ENCODE measurements around the gene R3HDM2. TPM values are rescaled to one million over a fixed set of nuclear protein-coding genes. Genes with fewer than 3 reads are reported as not detected.
"Not testable (repeated sequence)": the region's sequence is repeated elsewhere in the genome, so short reads cannot be mapped to it uniquely, and the experiment has no call there.

The R3HDM2 gene
- total RNA-seq, 1 donor from 2014 or later = 65.1 TPM

DNA sequence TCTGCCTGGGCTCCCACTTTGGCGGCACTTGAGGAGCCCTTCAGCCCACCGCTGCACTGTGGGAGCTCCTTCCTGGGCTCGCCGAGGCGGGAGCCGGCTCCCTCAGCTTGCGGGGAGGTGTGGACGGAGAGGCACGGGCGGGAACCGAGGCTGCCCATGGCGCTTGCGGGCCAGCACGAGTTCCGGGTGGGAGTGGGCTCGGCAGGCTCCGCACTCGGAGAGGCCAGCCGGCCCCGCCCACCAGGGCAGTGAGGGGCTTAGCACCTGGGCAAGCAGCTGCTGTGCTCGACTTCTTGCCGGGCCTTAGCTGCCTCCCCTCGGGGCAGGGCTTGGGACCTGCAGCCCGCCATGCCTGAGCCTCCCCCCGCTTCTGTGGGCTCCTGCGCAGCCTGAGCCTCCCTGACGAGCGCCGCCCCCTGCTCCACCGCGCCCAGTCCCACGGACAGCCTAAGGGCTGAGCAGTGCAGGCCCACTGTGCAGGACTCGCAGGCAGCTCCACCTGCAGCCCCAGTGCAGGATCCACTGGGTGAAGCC is 44.6 kb downstream of the R3HDM2 start:
- intact Hi-C loops (cut with micrococcal nuclease) = no loop called here

DNA sequence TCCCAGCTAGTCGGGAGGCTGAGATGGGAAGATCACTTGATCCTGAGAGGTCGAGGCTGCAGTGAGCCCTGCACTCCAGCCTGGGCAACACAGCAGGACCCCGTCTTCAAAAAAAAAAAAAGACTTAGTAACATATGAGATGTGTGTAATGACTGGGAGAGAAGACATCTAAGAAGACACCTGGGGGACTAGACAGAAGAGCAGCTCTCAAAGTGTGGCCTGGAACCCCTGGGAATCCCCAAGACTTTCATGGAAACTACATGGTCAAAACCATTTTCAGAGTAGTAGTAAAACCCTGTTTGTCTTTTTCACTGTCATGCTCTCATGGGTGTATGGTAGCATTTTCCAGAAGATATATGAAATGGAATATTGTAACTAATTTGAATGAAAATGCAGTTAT is 45.3 kb downstream of the R3HDM2 start:
- intact Hi-C loops (cut with micrococcal nuclease) = no loop called here

GRCh38 chr12:57384478-57384877 is 46.4 kb downstream of the R3HDM2 start:
- intact Hi-C loops (cut with micrococcal nuclease) = no loop called here

- intact Hi-C loops (cut with micrococcal nuclease) = no loop called here
These were observed 49.1 kb downstream of the R3HDM2 start for GRCh38 chr12:57381693-57382220.

GRCh38 chr12:57380300-57380699 is 50.5 kb downstream of the R3HDM2 start:
- intact Hi-C loops (cut with micrococcal nuclease) = no loop called here

GRCh38 chr12:57377103-57377840 is 53.6 kb downstream of the R3HDM2 start:
- intact Hi-C loops (cut with micrococcal nuclease) = no loop called here

DNA sequence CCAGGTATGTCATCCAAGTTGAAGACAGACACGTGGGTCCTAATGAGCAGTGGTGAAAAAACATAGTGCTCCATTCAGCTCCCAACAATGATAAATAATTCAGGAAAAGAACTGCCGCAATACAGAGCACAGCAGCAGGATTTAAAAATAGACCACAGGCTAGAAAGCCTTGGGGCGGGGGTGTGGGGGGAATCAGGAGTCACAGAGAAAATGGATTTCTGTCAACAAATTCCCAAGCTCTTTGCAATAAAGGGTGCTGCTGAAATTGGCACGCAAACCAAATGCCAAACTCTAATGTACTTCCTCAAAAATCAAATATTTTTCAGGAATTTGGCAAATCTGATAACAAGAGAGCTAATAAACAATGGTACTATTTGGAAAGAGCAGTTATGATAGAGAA is 58.6 kb downstream of the R3HDM2 start:
- intact Hi-C loops (cut with micrococcal nuclease) = no loop called here

DNA sequence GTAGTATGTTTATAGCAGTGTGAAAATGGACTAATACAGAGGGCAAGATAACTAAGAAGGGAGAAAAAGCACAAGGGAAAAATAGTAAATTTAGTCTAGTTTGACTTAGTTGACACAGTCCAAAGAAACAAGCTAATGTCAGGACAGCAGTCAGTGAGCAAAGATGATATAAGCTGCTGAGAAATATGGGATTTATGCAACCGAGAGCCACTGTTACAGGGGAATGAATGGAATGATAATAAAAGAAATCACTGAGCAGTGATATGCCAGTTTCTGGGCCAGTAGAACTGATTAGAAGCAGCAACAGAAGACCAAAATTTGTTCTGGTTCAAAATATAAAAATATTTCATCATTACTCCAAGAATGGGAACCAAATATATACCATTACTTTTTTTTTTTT is 60.1 kb downstream of the R3HDM2 start:
- intact Hi-C loops (cut with micrococcal nuclease) = no loop called here

DNA sequence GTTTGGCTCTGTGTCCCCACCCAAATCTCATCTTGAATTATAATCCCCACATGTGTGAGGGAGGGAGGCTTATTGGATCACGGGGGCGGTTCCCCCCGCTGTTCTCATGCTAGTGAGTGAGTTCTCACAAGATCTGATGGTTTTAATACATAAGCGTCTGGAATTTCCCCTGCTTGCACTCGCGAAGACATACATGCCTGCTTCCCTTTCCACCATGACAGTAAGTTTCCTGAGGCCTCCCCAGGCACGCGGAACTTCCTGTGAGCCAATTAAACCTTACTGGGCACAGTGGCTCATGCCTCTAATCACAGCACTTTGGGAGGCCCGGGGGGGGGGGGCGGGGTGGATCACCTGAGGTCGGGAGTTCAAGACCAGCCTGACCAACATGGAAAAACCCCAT is 60.8 kb downstream of the R3HDM2 start:
- intact Hi-C loops (cut with micrococcal nuclease) = no loop called here

- intact Hi-C loops (cut with micrococcal nuclease) = no loop called here
These were observed 61.6 kb downstream of the R3HDM2 start for GRCh38 chr12:57369202-57369601.

DNA sequence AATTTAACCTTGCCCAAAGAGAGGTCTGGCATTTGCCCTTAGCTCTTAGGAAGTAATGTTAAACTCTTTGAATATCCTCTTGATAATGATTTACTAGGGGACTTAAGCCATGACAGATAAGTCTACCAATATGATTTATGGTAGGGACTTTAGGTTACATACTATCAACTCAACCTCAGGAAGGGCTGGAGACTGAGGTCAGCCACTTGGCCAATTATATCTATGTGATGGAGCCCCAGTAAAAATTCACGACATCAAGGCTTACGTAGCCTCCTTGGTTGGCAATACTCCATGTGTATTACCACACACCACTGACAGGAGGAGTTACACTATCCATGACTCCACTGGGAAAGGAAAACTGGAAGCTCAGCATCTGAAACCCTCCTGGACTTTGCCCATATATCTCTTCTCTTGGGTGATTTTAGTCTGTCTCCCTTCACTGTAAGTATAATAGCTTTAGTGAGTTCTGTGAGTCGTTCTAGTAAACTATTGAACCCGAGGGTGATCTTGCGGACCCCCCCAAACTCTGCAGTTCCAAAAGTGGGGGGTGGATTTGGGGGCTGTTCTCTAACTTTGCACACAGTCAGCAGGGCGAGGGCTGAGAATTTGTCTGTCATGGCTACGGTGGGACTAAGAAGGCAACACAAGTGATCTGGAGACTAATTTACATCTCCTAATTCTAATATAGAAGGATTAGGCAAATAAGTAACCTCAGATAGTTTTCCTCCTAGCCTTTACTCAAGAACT is 62.3 kb downstream of the R3HDM2 start:
- intact Hi-C loops (cut with micrococcal nuclease) = no loop called here

GRCh38 chr12:57367121-57367520 is 63.7 kb downstream of the R3HDM2 start:
- intact Hi-C loops (cut with micrococcal nuclease) = no loop called here

DNA sequence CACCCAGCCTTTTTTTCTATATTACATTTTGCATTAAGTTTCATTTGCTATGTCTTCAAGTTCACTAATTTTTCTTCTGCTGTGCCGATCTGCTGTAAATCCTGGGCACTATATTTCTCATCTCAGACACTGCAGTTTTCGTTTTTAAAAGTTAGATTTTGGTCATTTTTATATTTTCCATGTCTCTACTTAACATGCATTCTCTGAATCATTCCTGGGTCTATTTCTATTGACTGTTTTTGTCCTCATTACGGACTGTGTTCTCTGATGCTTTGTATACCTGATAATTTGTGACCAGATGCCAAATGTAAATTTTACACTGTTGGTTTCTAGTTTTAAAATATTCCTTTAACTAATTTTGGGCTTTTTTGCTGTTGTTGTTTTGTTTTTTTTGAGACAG is 64.5 kb downstream of the R3HDM2 start:
- intact Hi-C loops (cut with micrococcal nuclease) = no loop called here

DNA sequence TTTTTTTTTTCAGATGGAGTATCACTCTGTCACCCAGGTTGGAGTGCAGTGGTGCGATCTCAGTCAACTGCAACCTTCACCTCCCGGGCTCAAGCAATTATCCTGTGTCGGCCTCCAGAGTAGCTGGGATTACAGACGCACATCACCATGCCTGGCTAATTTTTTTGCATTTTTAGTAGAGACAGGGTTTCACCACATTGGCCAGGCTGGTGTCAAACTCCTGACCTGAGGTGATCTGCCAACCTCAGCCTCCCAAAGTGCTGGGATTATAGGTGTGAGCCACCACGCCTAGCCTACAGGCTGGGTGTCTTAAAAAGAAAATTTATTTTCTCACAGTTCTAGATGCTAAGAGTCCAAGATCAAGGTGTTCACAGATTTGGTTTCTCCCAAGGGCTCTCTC is 66.7 kb downstream of the R3HDM2 start:
- intact Hi-C loops (cut with micrococcal nuclease) = not testable (repeated sequence)

DNA sequence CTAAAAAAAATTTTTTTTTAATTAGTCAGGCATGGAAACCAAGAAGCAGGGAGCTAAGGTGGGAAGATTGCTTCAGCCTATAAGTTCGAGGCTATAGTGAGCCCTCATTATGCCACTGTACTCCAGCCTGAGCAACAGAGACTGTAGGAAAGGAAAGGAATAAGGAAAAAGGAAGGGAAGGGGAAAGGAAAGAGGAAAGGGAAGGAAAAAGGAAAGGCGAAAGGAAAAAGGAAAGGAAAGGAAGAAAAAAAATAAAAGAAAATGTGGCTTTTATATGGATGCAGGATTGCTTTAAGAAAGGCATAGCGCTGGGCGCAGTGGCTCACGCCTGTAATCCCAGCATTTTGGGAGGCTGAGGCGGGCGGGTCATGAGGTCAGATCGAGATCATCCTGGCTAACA is 70.4 kb downstream of the R3HDM2 start:
- intact Hi-C loops (cut with micrococcal nuclease) = no loop called here

DNA sequence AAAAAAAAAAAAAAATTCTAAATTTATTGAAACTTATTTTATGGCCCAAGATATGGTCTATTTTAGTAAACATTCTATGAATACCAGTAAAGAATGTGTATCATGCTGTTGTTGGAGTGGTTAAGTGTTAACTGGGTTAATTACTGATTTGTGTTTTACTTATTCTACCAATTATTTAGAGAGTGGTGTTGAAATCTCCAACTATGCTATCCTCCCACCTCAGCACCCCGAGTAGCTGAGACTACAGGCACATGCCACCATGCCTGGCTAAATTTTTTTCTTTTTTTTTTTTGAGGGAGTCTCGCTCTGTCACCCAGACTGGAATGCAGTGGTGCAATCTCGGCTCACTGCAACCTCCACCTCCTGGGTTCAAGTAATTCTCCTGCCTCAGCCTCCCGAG is 72.2 kb downstream of the R3HDM2 start:
- intact Hi-C loops (cut with micrococcal nuclease) = no loop called here

DNA sequence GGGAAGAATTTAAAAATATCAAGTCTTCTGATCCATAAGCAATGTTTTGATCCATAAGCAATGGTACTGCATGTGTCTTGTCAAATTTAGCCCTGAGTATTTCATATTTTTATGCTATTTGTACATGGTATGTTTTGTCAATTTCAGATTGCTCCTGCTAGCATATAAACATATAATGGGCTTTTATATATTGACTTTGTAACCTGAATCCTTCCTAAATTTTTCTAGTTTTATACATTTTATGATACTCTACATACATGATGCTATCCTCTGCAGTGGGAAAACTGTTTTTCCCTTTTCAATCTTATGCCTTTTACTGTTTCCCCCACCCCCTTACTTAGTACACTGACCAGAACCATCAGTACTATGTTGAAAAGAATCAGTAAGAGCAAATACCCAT is 75.1 kb downstream of the R3HDM2 start:
- intact Hi-C loops (cut with micrococcal nuclease) = no loop called here

GRCh38 chr12:57352166-57352565 is 78.7 kb downstream of the R3HDM2 start:
- intact Hi-C loops (cut with micrococcal nuclease) = no loop called here

- intact Hi-C loops (cut with micrococcal nuclease) = no loop called here
These were observed 83.6 kb downstream of the R3HDM2 start for GRCh38 chr12:57347284-57347683.

DNA sequence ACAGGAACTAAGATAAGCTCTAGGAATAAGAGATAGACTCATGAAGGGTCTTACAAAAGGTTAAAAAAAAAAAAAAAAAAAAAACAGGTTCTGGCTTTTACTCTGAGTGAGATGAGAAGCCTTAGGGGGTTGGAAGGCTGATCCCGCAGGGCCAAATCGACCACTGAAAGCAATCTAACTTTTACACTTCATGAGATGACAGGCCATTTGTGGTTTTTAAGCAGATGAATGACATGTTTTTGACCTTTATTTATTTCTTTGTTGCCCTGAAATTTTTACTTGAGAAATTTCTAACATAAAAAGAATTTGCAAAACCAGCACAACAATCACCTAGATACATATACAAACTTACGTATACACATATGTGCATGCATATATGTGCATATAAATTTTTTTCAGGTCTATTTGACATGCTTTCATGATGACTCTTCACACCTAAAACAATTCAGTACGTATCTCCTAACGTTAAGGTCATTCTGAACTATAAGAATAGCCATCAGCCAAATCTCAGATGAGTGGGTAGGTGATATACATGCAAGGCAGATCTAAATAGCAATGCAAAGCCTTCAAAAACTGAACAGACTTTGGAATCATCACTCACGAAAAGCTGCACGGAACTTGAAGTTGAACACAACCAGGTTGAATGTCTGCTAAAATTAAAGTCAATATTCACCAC is 87.0 kb downstream of the R3HDM2 start:
- intact Hi-C loops (cut with micrococcal nuclease) = no loop called here

DNA sequence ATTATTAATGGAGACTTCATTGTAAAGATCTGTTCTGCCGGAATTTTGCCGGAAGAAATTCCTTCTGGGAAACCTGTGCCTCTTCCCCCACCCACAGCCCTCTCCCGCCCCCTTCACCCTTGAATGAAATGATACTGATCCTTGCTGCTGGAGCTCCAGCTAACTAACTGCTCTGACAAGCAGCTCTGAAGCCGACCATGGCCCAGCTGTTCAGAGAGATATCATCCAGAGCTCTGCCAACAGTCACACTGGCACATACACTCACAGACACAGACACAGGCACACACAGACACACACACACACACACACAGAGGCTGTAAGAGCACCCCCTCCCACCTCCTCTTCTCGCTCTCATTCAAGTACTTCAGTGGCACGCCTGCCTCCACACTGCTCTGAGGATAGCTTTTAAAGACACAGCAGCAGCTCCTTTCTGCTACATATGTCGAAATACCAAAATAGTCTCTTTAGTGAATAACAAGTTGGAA is 88.6 kb downstream of the R3HDM2 start:
- intact Hi-C loops (cut with micrococcal nuclease) = no loop called here

All from T-helper 2 cell treated with Interferon-gamma antibody and Interleukin-4, amounts not matched to agents 100 ng/mL and 5 ng/mL, for 36 hours (primary cell).